ENCODE data around the gene SSBP3.
"Not testable (repeated sequence)": the region's sequence is repeated elsewhere in the genome, so short reads cannot be mapped to it uniquely, and the experiment has no call there.

Gene SSBP3

GRCh38 chr1:54391450-54392209, 14.6 kb downstream of the SSBP3 start:
- no peak for DNase-seq

GRCh38 chr1:54390655-54391054, 15.5 kb downstream of the SSBP3 start:
- DNase-seq = no peak

GRCh38 chr1:54389608-54390007, 16.6 kb downstream of the SSBP3 start:
- not testable (repeated sequence) for DNase-seq

- DNase-seq = no peak
Measured at GRCh38 chr1:54387419-54387818, 18.8 kb downstream of the SSBP3 start.

- DNase-seq = no peak
Measured at GRCh38 chr1:54385727-54386022, 20.5 kb downstream of the SSBP3 start.

- DNase-seq = no peak
Measured at GRCh38 chr1:54384918-54385726, 21.1 kb downstream of the SSBP3 start.

- no peak for DNase-seq
Measured at GRCh38 chr1:54384471-54384870, 21.7 kb downstream of the SSBP3 start.

- DNase-seq = no peak
Measured at GRCh38 chr1:54381524-54381923, 24.7 kb downstream of the SSBP3 start.

GRCh38 chr1:54380290-54380882, 25.8 kb downstream of the SSBP3 start:
- DNase-seq = no peak

GRCh38 chr1:54379555-54380289, 26.5 kb downstream of the SSBP3 start:
- DNase-seq = no peak

- DNase-seq = no peak
Measured at GRCh38 chr1:54378874-54379554, 27.2 kb downstream of the SSBP3 start.

GRCh38 chr1:54378157-54378873, 27.9 kb downstream of the SSBP3 start:
- DNase-seq = no peak

- DNase-seq = no peak
Measured at GRCh38 chr1:54377040-54377691, 29.0 kb downstream of the SSBP3 start.

GRCh38 chr1:54376430-54377039, 29.7 kb downstream of the SSBP3 start:
- no peak for DNase-seq

GRCh38 chr1:54375712-54376429, 30.3 kb downstream of the SSBP3 start:
- no peak for DNase-seq

GRCh38 chr1:54375298-54375697, 30.9 kb downstream of the SSBP3 start:
- no peak for DNase-seq

- DNase-seq = no peak
Measured at GRCh38 chr1:54374766-54375165, 31.4 kb downstream of the SSBP3 start.

GRCh38 chr1:54372978-54373377, 33.2 kb downstream of the SSBP3 start:
- no peak for DNase-seq

GRCh38 chr1:54371942-54372275, 34.3 kb downstream of the SSBP3 start:
- no peak for DNase-seq
